ENCODE data around the gene SRD5A1.
A peak's percentile ranks its signal among the peaks of the same experiment; 100 is the strongest.

The SRD5A1 gene

DNA sequence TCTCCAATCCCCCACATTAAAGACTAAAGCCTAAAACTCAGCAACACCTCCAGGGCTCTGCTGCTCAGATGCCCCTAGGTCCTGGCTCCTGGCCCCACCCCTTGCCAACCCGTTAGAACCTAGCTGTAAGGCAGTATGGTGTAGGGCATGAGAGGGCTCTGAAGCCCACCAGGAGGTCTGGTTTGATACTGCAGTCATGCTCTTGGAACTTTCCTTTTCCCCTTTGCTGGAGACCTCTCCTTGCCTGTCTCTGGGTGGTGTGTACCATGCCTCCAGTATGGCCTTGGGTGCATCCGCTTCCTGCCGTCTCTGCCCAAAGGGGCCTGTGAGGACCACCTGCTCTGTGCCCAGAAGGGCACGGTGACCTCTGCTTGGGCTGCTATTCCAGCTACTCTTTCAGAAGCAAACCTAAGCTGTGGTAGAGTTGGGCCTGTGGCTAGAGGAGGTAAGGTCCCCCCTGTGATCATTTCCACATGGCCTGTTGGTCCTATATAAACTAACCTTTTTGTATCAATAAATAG lies 83.4 kb downstream of the SRD5A1 start:
- peak overlapping the region; percentile 91 for H3K4me3 Mint-ChIP-seq
- H3K4me1 Mint-ChIP-seq: peaks cover 69% of the 10 kb centered on the region
- no peaks in the 10 kb centered on the region for H3K27me3 Mint-ChIP-seq
- H3K27ac Mint-ChIP-seq: peak overlapping the region; percentile 14
- peaks cover 2% of the 10 kb centered on the region for H3K36me3 Mint-ChIP-seq
- H3K9me3 Mint-ChIP-seq: no peaks in the 10 kb centered on the region

DNA sequence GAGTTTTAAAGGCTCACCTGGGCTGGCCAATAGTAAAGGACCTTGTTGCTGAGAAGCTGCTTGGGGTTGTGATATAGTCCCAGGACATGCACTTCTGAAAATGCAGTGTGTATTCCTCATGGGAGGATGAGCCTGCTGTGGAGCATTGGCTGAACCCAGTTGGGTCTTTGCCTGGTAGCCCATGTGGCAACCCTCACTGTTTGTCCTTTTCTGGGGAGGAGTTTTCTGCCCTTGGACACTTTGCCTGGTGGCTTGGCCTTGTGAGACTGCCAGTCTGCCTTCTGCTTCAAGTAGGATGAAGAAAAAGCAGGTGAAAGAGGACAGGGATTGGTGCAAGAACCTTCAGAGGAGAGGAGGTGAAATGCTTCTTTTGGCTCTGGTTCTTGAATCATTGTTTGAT lies 84.0 kb downstream of the SRD5A1 start:
- H3K36me3 Mint-ChIP-seq: peaks cover 2% of the 10 kb centered on the region
- H3K27me3 Mint-ChIP-seq: no peaks in the 10 kb centered on the region
- peak overlapping the region; percentile 16 for H3K4me3 Mint-ChIP-seq
- H3K9me3 Mint-ChIP-seq: no peaks in the 10 kb centered on the region
- no peak overlapping the region for H3K27ac Mint-ChIP-seq
- H3K4me1 Mint-ChIP-seq: peaks cover 70% of the 10 kb centered on the region

DNA sequence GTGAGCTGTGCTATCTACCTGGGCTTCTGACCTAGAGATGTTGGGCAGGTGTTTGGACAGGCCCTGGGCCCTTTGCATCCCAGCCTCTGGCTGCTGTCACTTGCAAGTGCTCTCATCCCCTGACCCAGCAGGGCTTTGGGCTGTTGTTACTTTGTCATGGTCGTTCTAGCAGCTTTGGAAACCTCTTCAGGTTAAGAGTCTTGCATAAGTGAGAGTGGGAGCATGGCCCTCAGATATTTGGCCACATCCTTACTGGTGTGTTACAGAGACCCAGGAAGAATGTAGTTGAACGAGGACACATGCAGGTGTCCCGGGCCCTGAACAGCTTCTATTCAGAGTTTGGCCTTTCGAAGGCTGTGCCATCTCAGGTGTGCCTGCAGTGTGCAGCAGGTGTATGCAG lies 84.4 kb downstream of the SRD5A1 start:
- H3K4me1 Mint-ChIP-seq: peaks cover 74% of the 10 kb centered on the region
- no peaks in the 10 kb centered on the region for H3K9me3 Mint-ChIP-seq
- peaks cover 2% of the 10 kb centered on the region for H3K36me3 Mint-ChIP-seq
- peak overlapping the region; percentile 16 for H3K4me3 Mint-ChIP-seq
- no peak overlapping the region for H3K27ac Mint-ChIP-seq
- no peaks in the 10 kb centered on the region for H3K27me3 Mint-ChIP-seq

DNA sequence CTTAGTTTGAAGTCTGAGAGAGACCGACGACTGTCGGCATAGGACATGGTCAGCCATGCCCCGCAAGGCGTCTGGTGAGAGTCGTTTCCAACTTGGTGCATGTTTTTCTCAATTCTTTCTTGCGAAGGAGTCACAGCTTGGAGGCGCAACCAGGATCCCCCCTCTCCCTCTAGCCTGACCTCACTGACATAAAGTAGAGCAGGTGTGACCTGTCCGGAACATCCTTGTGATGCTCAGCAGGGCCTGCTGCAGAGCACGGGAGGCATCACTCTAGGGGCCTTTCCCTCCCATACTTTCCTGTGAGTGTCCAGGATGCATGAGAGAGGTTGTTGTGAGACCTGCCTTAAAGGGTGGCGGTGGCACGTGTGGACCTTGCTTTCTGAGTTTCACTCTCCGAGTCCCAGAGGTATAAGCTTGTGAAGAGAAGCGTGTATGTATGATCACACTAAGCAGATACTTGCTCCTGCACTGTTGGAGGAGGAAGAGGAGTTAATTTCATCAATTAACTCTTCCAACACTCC lies 85.0 kb downstream of the SRD5A1 start:
- Mint-ChIP-seq H3K4me3 (peak overlapping the region; percentile 20), H3K36me3 (peaks cover 2% of the 10 kb centered on the region), H3K4me1 (peaks cover 80% of the 10 kb centered on the region), H3K27ac (peak overlapping the region; percentile 60), H3K27me3 (no peaks in the 10 kb centered on the region), H3K9me3 (no peaks in the 10 kb centered on the region)

DNA sequence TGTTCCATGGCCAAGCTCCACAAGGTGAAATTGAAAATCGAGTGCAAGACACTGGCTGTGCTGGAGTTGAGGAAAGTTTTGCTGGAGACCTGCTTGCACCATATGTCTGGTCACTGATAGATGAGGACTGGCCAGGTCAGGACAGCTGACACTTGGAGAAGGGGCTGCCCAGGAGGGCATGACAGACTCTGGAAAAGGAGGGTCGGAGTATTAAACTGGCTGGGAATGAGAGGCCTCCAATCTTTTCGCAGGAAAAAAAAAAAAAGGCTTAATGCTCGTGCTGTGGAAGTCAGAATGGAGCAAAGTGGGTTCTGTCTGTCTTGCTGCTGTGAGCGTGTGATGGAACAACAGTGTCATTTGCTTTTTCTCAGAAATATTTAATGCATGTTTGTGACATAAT lies 85.5 kb downstream of the SRD5A1 start:
- Mint-ChIP-seq H3K27ac (peak overlapping the region; percentile 35), H3K4me1 (peaks cover 85% of the 10 kb centered on the region), H3K27me3 (no peaks in the 10 kb centered on the region), H3K4me3 (no peak overlapping the region), H3K36me3 (peaks cover 2% of the 10 kb centered on the region), H3K9me3 (no peaks in the 10 kb centered on the region)

DNA sequence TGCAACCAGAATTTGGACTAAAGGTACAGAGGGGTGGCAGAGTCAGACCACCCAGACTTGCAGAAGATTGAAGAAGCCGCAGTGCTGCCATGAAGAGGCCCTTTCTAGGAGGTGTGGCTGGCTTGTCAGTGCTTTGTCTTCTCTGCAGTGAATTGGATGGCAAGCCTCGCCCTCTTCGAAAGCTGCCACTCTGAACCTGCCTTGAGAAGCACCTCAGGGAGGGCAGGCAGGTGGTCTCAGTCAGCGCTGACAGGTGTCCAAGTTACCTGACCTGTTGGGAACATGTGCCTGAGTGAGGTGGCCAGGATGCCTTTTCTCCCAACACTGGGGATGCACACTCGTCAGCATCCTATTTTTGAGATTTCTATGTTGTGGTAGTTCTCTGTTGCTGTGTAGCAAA lies 86.2 kb downstream of the SRD5A1 start:
- Mint-ChIP-seq H3K9me3 (no peaks in the 10 kb centered on the region), H3K27me3 (no peaks in the 10 kb centered on the region), H3K36me3 (peaks cover 7% of the 10 kb centered on the region), H3K27ac (no peak overlapping the region), H3K4me1 (peaks cover 92% of the 10 kb centered on the region), H3K4me3 (no peak overlapping the region)

DNA sequence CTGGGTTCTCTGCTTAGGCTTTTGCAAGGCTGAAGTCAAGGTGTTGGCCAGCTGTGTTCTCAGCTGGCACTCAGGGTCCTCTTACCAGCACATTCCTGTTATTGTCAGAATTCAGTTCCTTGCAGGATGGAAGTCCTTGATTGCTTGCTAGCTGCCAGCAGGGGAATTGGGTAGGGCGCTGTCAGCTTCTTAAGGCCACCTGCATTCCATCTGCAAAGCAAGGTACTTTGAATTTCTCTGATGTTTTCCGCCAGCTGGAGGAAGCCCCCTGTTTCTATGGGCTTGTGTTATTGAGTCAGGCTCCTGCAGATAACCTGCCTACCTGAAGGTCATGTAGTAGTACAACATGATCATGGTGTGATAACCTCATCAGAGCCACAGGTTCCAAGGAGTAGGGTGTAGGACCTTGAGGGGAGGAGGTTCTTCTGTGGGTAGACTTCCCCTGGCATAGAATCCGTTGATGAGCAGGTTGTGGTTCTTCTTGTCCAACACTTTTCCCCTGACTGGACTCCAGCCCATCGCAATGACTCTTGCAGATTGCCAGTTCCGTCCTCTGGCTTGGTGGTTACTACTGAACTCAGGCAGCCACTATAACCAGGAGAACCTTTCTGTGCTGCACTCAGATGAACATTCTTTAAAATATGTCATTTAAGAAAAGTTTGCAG lies 86.8 kb downstream of the SRD5A1 start:
- H3K9me3 Mint-ChIP-seq: no peaks in the 10 kb centered on the region
- H3K27me3 Mint-ChIP-seq: no peaks in the 10 kb centered on the region
- H3K36me3 Mint-ChIP-seq: peaks cover 7% of the 10 kb centered on the region
- no peak overlapping the region for H3K27ac Mint-ChIP-seq
- peaks cover 96% of the 10 kb centered on the region for H3K4me1 Mint-ChIP-seq
- no peak overlapping the region for H3K4me3 Mint-ChIP-seq

DNA sequence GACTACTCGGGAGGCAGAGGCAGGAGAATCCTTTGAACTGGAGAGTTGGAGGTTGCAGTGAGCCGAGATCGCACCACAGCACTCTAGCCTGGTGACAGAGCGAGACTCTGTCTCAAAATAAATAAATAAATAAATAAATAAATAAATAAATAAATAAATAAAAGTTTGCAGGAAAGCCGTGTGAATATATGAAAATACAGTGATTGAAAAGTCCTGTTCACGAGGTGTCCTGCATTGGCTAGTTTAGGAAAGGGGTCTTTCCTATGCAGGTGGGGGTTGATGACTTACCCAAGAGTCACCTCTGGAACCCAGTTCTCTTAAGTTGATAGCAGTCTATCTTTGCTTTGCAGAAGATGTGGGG lies 87.3 kb downstream of the SRD5A1 start:
- Mint-ChIP-seq H3K36me3 (peaks cover 7% of the 10 kb centered on the region), H3K4me3 (no peak overlapping the region), H3K9me3 (no peaks in the 10 kb centered on the region), H3K27ac (no peak overlapping the region), H3K27me3 (no peaks in the 10 kb centered on the region), H3K4me1 (peaks cover 96% of the 10 kb centered on the region)

DNA sequence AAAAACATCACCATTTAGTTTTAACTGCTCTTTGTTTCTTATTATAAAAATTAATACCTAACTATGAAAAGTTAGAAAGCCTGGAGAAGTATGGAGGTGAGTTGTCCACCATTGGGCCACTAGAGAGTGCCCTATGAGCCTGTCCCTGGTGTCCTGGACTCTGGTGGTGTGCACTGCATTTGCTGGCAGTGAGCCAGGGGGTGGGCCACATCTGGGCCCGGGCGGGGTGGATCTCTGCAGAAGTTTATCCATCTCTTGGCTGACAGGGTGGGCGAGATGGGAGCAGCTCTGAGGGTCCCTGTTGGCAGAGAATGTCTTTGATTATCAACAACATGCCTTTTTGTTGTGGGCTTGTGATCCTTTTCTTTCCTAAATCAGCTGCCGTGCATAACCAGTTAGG lies 88.2 kb downstream of the SRD5A1 start:
- Mint-ChIP-seq H3K9me3 (no peaks in the 10 kb centered on the region), H3K27ac (no peak overlapping the region), H3K4me1 (peaks cover 96% of the 10 kb centered on the region), H3K27me3 (no peaks in the 10 kb centered on the region), H3K4me3 (peak overlapping the region; percentile 54), H3K36me3 (peaks cover 7% of the 10 kb centered on the region)

DNA sequence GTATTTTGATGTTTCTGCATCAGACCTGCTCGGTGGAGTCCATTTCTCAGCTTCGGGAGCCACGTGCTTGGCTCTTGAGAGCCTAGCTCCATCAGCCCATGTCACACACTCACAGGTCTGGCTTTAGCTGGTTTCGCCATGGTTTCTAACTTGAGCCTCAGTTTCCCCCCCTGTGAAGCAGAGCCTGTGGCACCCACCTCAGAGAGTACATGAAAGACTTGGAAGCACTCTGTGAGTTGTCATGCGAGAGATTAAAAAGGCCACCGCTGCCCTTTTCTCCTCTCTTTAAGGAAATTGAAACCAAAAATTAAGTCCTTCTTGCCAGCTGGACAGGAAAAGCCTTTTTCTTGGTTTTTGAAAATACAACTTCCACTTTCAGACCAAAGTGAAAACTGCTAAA lies 88.8 kb downstream of the SRD5A1 start:
- peaks cover 7% of the 10 kb centered on the region for H3K36me3 Mint-ChIP-seq
- H3K4me1 Mint-ChIP-seq: peaks cover 96% of the 10 kb centered on the region
- no peaks in the 10 kb centered on the region for H3K27me3 Mint-ChIP-seq
- peak overlapping the region; percentile 54 for H3K4me3 Mint-ChIP-seq
- H3K9me3 Mint-ChIP-seq: no peaks in the 10 kb centered on the region
- H3K27ac Mint-ChIP-seq: no peak overlapping the region

DNA sequence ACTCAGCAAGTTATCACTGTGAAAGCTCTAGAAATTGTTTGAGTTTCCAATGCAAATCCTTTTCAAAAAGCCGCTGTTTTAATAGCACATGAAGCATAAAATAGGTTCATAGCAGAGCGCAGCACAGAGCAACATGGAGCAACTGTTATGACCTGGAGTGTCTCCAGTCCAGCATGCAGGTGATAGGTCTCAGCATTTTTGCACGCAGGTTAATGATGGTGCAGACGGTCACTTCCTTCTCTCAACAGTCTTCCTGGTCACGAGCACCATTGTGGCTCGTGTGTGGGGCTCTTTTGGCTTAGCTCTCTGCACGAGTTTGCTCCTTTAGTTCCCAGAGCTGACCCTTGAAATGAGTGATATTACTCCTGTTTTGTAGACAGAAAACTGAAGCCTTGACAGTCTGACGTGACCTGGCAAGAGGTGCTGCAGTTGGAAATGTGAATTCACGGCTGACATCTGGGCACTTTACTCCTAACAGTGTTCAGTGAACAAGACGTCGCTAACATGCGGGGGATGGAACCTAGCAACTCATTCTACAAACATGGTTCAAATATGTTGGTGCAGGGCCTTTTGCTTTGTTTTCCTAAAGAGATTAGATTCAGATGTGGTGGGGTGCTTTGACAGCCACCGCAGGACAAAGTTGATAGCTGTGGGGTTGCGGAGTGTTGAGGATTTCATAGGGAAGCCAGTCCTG lies 90.0 kb downstream of the SRD5A1 start:
- no peaks in the 10 kb centered on the region for H3K27me3 Mint-ChIP-seq
- H3K36me3 Mint-ChIP-seq: peaks cover 7% of the 10 kb centered on the region
- no peaks in the 10 kb centered on the region for H3K9me3 Mint-ChIP-seq
- no peak overlapping the region for H3K4me3 Mint-ChIP-seq
- H3K4me1 Mint-ChIP-seq: peaks cover 96% of the 10 kb centered on the region
- H3K27ac Mint-ChIP-seq: peak overlapping the region; percentile 32

DNA sequence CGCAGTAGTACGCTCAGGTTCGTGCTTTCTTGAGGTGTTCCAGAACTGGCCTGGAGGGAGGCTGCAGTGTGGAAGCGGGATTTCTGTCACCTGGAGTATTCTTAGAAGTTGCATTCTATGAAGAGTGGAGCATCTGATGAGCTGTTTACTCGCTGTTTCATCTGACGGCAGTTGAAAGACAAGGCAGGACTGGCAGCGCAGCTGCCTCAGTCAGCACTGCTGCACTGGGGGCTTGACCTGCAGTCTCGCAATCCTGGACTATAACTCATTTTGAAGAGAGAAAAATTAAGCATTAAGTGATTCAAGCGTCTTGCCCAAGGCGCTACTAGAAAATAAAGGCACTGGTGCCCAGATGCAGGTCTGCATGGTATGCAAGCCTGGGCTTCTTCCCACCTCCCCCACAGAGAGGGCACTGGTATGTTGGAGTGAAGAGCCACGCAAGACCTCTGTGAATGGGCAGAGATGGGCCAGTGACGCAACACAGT lies 90.6 kb downstream of the SRD5A1 start:
- Mint-ChIP-seq H3K9me3 (no peaks in the 10 kb centered on the region), H3K4me3 (no peak overlapping the region), H3K36me3 (peaks cover 7% of the 10 kb centered on the region), H3K27ac (peak overlapping the region; percentile 32), H3K27me3 (no peaks in the 10 kb centered on the region), H3K4me1 (peaks cover 95% of the 10 kb centered on the region)
